GM12801 (cell line): ENCODE data around the gene SYK.

ENCODE experiments used
- TF ChIP-seq, protein P1 (sequence below): IDR thresholded peaks from one replicate; pipeline ENCODE4 v1.5.1; 2011; ENCODE audit warnings: control low read depth; ENCODE audit not compliant: insufficient read length; ENCODE audit errors: extremely low read depth

The SYK gene

DNA sequence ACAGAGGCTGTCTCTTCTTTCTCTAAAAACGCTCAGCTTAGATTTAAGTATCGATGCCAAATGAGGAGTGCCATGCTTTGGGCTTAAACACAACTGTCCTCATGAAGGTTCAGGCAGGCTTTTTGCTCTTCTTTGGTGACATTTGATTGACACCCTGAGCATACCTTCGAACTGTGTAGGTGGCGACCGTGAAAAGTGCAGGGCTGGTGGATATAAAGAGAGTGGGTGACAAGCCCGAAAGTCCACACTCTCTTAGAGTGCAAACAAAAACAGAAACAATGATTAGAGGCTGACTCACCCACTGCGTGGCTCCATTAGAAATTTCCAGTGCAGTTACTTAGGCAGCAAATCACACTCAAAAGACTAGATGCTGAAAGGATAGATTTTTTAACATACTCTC lies 141.7 kb downstream of the SYK start:
- TF ChIP-seq, protein P1, sequence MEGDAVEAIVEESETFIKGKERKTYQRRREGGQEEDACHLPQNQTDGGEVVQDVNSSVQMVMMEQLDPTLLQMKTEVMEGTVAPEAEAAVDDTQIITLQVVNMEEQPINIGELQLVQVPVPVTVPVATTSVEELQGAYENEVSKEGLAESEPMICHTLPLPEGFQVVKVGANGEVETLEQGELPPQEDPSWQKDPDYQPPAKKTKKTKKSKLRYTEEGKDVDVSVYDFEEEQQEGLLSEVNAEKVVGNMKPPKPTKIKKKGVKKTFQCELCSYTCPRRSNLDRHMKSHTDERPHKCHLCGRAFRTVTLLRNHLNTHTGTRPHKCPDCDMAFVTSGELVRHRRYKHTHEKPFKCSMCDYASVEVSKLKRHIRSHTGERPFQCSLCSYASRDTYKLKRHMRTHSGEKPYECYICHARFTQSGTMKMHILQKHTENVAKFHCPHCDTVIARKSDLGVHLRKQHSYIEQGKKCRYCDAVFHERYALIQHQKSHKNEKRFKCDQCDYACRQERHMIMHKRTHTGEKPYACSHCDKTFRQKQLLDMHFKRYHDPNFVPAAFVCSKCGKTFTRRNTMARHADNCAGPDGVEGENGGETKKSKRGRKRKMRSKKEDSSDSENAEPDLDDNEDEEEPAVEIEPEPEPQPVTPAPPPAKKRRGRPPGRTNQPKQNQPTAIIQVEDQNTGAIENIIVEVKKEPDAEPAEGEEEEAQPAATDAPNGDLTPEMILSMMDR: no peak

DNA sequence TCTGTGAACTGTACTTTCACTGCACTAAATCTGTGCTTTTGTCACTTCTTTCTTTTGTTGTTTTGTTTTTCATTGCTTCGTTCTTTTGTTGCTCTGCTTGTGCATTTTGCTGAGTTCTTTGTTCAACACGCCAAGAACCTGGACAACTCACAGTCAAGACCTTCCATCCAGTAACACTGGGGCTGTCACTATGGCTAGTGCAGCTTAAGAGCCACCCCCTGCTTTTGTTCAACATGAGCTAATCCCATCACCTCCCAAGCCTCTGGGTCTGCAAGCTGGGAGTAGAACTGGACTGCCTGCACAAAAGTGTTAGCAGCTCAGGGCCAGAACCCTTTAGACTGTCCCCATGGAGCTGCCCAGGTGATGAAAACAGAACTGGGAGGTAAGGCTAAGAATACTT lies 143.7 kb downstream of the SYK start:
- TF ChIP-seq, protein P1: no peak

DNA sequence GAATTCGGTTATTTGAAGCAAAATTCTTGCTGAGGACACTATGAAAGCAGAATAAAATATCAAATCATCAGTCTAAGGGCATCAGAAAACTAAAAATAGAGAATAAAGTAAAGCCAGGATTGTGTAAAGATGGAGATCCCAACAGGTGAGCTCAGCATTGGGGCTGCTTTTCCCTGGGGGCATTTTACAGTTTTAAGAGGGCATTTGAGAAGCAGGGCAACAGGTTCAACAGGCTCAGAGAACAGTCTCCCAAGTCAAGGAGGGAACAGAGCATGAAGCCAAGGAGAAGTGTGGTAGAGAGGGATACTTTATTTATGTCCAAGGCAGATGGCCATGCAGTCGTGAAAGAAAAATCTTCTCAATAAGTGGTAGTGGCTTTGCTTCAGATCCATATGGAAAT lies 145.4 kb downstream of the SYK start:
- TF ChIP-seq, protein P1: no peak
